ENCODE results near the gene USP24. TPM values are rescaled to one million over a fixed set of nuclear protein-coding genes. Genes with fewer than 3 reads are reported as not detected.
"Not testable (repeated sequence)": the region's sequence is repeated elsewhere in the genome, so short reads cannot be mapped to it uniquely, and the experiment has no call there.

USP24 gene
- total RNA-seq, 1 donor from 2014 or later: 42.4 TPM

DNA sequence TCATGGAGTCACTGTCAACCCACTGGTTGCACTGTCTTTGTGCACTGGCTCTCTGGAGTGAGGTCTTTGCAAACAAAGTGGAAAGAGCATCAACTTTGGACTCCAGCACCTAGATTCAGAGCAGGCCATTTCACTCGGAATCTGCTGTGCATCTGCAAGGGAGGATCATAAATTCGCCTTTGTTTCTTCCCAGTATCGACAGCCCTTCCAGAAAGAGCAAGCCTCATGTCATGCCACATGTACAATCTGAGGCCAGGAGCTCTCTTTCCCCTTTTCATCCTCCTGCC, 176.7 kb downstream of the USP24 start:
- no peak for DNase-seq (ENCODE audit: low spot score)

DNA sequence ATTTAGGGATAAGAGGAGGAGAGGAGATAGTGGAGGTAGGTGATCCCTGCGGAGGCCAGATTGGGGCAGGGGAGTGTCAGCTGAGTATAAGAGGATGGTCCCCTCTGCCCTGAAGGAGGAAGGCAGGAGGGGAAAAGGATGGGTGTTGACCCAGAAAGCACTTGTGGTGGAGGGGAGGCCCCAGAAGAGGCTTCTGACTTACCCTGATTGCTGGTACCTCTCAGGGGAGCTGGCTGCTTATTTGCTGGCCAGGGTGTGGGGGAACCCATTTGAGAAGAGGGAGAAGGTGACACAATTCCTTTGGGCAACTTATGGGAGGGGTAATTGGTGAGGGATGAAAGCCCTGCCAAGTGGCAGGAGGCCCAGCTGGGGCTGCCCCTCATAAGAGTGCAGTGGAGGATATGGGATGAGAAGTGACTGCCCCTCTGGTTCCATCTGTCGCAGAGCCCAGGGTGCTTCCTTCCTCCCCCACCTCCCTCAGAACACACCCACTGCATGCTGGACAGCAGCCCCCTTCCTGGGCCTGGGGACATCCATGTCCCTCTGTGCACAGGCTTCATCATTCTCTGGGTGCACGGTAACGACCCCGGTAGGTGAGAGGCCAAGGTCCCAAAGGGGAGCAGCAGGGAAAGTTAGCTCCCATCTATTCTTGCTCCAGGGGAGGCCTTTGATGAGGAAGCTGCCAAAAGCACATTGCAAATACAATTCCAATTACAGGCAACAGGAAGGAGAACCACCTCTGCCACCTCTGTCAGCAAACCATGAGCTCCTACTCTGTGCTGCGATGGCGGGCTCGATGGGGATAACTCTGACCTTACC, 177.2 kb downstream of the USP24 start:
- no peak for DNase-seq (ENCODE audit: low spot score)

DNA sequence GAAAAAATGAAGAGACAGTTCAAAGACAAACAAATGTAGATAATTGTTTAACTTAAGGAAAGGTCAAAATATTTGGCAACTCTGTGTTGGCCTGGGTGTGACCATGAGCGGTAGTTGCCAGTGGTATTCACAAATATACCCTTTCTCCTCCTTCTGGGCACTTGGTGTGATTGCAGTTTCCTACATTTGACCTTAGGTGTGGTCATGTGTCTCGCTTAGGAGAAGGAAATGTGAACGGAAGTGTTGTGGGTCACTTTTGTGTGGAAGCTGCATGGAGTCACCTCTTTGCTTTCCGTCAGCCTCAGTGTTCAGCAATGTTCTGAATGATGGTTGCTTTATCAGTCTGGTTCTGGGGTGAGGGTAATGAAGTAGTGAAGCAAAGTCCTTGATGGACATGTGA, 179.3 kb downstream of the USP24 start:
- DNase-seq (ENCODE audit: low spot score): no peak

DNA sequence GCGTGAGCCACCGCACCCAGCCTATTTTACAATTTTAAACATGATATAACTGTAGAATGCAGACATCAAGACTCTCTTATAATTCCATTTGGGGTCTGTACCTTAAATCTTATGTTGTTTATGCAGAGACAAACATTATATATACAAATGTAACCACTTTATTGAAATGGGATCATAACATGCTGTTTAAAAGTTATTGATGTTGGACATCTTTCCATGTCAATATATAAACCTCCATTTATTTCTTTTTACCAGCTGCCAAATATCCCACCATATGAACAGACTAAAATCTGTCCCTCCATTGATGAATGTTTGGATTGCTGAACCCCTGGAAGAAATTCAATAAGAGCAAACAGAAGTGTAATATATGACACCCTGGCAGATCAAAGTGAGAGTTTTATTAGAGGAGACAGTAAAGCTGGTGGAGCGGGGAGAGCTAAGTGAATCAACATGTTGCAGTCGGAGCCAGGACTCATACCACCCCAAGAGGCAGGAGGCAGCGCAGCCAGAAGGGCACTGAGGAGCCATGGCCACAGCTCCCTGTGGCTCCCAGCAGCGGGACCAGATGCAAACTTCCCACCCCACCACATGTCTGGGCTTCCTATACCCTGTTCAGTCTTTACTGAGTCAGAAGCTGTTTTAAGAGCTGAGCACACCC, 180.6 kb downstream of the USP24 start:
- DNase-seq (ENCODE audit: low spot score): no peak

DNA sequence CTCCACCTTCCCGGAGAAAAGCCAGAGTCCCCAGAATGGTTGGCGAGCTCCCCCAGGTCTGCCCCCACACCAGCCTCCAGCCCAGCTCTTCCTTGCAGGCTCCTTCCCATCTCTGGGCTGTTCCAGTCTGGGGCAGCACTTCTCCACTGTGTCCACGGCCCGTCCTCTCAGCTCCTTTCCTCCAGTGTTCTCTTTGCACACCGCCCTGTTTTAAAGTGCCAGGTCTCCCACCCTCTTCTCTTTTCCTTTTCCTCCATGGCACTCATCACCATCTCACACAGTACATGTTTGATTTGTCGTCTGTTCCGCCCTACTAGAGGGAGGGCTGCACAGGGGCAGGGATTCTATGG, 181.9 kb downstream of the USP24 start:
- no peak for DNase-seq (ENCODE audit: low spot score)

DNA sequence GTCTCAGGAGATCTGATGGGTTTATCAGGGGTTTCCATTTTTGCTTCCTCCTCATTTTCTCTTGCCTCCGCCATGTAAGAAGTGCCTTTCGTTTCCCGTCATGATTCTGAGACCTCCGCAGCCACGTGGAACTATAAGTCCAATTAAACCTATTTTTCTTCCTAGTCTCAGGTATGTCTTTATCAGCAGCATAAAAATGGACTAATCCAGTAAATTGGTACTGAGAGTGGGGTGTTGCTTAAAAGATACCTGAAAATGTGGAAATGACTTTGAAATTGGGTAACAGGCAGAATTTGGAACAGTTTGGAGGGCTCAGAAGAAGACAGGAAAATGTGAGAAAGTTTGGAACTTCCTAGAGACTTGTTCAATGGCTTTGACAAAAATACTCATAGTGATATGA, 184.1 kb downstream of the USP24 start:
- DNase-seq (ENCODE audit: low spot score): not testable (repeated sequence)

DNA sequence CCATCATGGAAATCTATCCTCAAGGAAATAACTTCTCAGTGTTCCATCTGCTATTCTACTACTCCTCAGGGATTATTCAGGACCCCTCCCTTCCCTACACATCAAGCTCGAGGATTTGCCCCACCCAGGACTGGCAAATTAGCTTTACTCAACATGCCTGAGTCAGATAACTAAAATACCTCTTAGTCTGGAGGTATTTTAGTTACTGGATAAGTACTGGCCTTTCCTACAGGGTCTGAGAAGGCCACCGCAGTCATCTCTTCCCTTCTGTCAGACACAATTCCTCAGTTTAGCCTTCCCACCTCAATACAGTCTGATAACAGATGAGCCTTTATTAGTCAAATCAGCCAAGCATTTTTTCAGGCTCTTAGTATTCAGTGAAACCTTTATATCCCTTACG, 188.5 kb downstream of the USP24 start:
- not testable (repeated sequence) for DNase-seq (ENCODE audit: low spot score)

DNA sequence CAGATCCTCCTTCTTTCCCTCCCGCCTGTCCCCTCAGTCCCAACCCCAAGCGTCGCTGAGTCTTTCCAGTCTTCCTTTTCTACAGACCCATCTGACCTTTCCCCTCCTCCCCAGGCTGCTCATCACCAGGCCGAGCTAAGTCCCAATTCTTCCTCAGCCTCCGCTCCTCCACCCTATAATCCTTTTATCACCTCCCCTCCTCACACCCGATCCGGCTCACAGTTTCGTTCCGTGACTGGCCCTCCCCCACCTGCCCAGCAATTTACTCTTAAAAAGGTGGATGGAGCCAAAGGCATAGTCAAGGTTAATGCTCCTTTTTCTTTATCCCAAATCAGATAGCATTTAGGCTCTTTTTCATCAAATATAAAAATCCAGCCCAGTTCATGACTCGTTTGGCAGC, 191.0 kb downstream of the USP24 start:
- DNase-seq (ENCODE audit: low spot score): not testable (repeated sequence)

DNA sequence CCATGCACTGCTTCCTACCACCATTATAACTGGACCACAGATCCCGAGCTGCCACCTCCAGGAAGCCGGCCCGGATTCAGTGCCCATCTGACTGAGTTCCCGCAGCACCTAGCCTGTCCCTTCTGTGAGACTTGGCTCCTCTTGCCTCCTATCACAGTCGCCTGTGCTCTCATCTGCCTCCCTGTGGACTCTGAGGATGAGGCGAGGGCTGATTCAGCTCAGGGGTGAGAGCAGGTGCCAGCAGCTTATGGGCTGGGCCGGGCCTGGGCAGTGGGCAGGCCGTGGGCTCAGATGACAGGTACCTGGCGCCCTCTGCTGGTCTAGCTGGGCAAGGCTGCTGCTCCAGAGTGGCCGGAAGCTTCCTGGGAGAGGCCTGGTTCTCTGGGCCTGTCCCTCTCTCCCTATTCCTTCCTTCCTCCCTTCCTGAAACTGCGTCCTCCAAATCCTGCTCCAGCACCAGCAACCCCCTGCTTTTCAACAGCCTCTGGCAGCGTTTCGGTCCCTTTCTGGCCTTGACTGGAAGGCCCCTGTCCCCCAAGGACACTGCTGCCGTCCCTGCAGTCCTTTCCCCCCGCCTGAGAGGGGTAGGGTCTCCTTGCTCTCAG, 193.1 kb downstream of the USP24 start:
- peak; percentile 84 for DNase-seq (ENCODE audit: low spot score)

DNA sequence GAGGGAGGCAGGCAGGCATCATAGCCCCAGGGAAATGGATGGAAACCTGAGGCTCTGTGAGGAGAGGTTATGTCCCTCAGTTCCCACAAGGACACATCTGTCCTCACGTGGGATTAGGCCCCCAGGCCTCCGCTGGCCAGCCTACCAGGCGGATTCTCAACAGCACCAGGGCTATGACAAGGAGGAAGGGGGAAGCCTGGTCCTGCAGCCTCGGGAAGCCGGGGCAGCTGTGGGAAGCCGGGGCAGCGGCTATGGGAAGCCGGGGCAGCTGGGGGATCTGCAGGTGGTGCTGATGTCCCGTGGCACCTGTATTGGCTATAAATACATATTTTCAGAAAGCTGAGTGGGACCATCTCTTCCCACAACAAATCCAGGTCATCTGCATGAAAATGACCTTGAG, 196.8 kb downstream of the USP24 start:
- DNase-seq (ENCODE audit: low spot score): no peak

Other genes starting within 250 kb of the USP24 start
- 12.0 TPM for gene TMEM61, start 234.7 kb downstream of the USP24 start, total RNA-seq (ENCODE audit: insufficient read depth, low replicate concordance)
- gene BSND, start 216.4 kb downstream of the USP24 start, total RNA-seq (ENCODE audit: insufficient read depth, low replicate concordance): 0.24 TPM
- gene PCSK9, start 175.8 kb downstream of the USP24 start, total RNA-seq (ENCODE audit: insufficient read depth, low replicate concordance): 2.6 TPM